Measurements from ENCODE around the gene TM4SF4. TPM values are rescaled to one million over a fixed set of nuclear protein-coding genes. Genes with fewer than 3 reads are reported as not detected.

The TM4SF4 gene
- total and polyA plus RNA-seq, 2 experiments from 2014 or later = not detected

- Mint-ChIP-seq H3K4me3 (no peak overlapping the region), H3K36me3 (ENCODE audit: low read depth) (no peaks in the 10 kb centered on the region), H3K27me3 (ENCODE audit: insufficient read depth, low read depth, poor library complexity) (no peaks in the 10 kb centered on the region), H3K4me1 (peaks cover 2% of the 10 kb centered on the region; the same call in 1 of the 3 replicates), H3K9me3 (no peaks in the 10 kb centered on the region), H3K27ac (no peak overlapping the region)
- Histone ChIP-seq H4K20me1 (replicated peaks; ENCODE audit: insufficient read depth) (no peaks in the 10 kb centered on the region), H3K79me2 (replicated peaks; ENCODE audit: insufficient read depth) (no peaks in the 10 kb centered on the region), H3F3A (replicated peaks; ENCODE audit: low read depth) (no peaks in the 10 kb centered on the region), H3K4me1 (ENCODE audit: insufficient read depth) (no peaks in the 10 kb centered on the region), H3K4me3 (no peak overlapping the region), H3K36me3 (ENCODE audit: insufficient read depth) (no peaks in the 10 kb centered on the region), H3K4me2 (no peak overlapping the region), H3K27ac (ENCODE audit: low read depth) (no peak overlapping the region), H3K27me3 (ENCODE audit: insufficient read depth) (no peaks in the 10 kb centered on the region), H2AFZ (0 out of 2 replicates have a peak overlapping the region, but pooled peaks have one; percentile 18), H3K9me2 (ENCODE audit: insufficient read depth) (no peaks in the 10 kb centered on the region)
- DNase-seq (ENCODE audit: low spot score) (no peak), ATAC-seq (no peak)
- TF ChIP-seq ZNF462 (CRISPR knock-in tag; IDR thresholded peaks at IDR 0.05) (no peak), ZNF114 (CRISPR knock-in tag; IDR thresholded peaks at IDR 0.05) (no peak)
Observed at GRCh38 chr3:149509526-149509925, 35.0 kb downstream of the TM4SF4 start.

- H3K4me1 ChIP-seq (ENCODE audit: insufficient read depth) = no peaks in the 10 kb centered on the region
- no peak overlapping the region for H2AFZ ChIP-seq
- H3K4me2 ChIP-seq = no peak overlapping the region
- peaks cover 2% of the 10 kb centered on the region; the same call in 1 of the 3 replicates for H3K4me1 Mint-ChIP-seq
- DNase-seq (ENCODE audit: low spot score) (no peak), ATAC-seq (no peak)
- H3K9me3 Mint-ChIP-seq = no peaks in the 10 kb centered on the region
- no peak overlapping the region for H3K4me3 ChIP-seq
- H3K27me3 ChIP-seq (ENCODE audit: insufficient read depth) = no peaks in the 10 kb centered on the region
- no peak overlapping the region for H3K27ac Mint-ChIP-seq
- no peaks in the 10 kb centered on the region for H3K36me3 ChIP-seq (ENCODE audit: insufficient read depth)
- no peaks in the 10 kb centered on the region for H3F3A ChIP-seq (replicated peaks; ENCODE audit: low read depth)
- no peak overlapping the region for H3K27ac ChIP-seq (ENCODE audit: low read depth)
- no peaks in the 10 kb centered on the region for H4K20me1 ChIP-seq (replicated peaks; ENCODE audit: insufficient read depth)
- H3K4me3 Mint-ChIP-seq = no peak overlapping the region
- no peak for TF ChIP-seq CTCF (conservative IDR thresholded peaks at IDR 0.05; ENCODE audit: low read depth in 2 of 2)
- no peak for TF ChIP-seq CREB1 (CRISPR knock-in tag; IDR thresholded peaks at IDR 0.05; ENCODE audit: low read depth)
- TF ChIP-seq STAT1 (IDR thresholded peaks at IDR 0.05; ENCODE audit: unreplicated experiment) = no peak
- TF ChIP-seq REST (IDR thresholded peaks at IDR 0.05; ENCODE audit: unreplicated experiment) = no peak
- no peak for TF ChIP-seq ZNF114 (CRISPR knock-in tag; IDR thresholded peaks at IDR 0.05)
- no peaks in the 10 kb centered on the region for H3K27me3 Mint-ChIP-seq (ENCODE audit: insufficient read depth, low read depth, poor library complexity)
- H3K79me2 ChIP-seq (replicated peaks; ENCODE audit: insufficient read depth) = no peaks in the 10 kb centered on the region
- H3K9me2 ChIP-seq (ENCODE audit: insufficient read depth) = no peaks in the 10 kb centered on the region
- H3K36me3 Mint-ChIP-seq (ENCODE audit: low read depth) = no peaks in the 10 kb centered on the region
Observed at GRCh38 chr3:149510480-149510879, 36.0 kb downstream of the TM4SF4 start.

Data from GM23338 (cell line).